Stimulated activated CD4-positive, alpha-beta T cell treated with anti-CD3 and anti-CD28 coated beads, Interleukin-4, amount 100 ng/mL, for 4 hours (primary cell): ENCODE measurements around the gene MAGI3.

ENCODE experiments used
- DNase-seq, 2 experiments: peaks; one replicate each; pipeline ENCODE4 v3.0.0-alpha.2; 2020

The MAGI3 gene

GRCh38 chr1:113663165-113663951, 273.0 kb downstream of the MAGI3 start:
- no peak for DNase-seq

GRCh38 chr1:113665071-113665470, 274.8 kb downstream of the MAGI3 start:
- DNase-seq = no peak

- DNase-seq = no peak
These were observed 275.8 kb downstream of the MAGI3 start for GRCh38 chr1:113666126-113666525.

GRCh38 chr1:113669988-113670387, 279.7 kb downstream of the MAGI3 start:
- DNase-seq = no peak

GRCh38 chr1:113670650-113671049, 280.3 kb downstream of the MAGI3 start:
- DNase-seq = no peak

GRCh38 chr1:113672491-113672890, 282.2 kb downstream of the MAGI3 start:
- DNase-seq = no peak

GRCh38 chr1:113674591-113674990, 284.3 kb downstream of the MAGI3 start:
- no peak for DNase-seq

- DNase-seq = no peak
These were observed 285.0 kb downstream of the MAGI3 start for GRCh38 chr1:113675302-113675701.

GRCh38 chr1:113676524-113676923, 286.2 kb downstream of the MAGI3 start:
- no peak for DNase-seq

GRCh38 chr1:113677250-113678158, 287.2 kb downstream of the MAGI3 start:
- DNase-seq = no peak

GRCh38 chr1:113678159-113678469, 287.8 kb downstream of the MAGI3 start:
- DNase-seq = no peak

- no peak for DNase-seq
These were observed 291.5 kb downstream of the MAGI3 start for GRCh38 chr1:113681596-113682337.

- DNase-seq = no peak
These were observed 293.3 kb downstream of the MAGI3 start for GRCh38 chr1:113683384-113684152.

GRCh38 chr1:113684153-113684541, 293.8 kb downstream of the MAGI3 start:
- DNase-seq = no peak

GRCh38 chr1:113686891-113687618, 296.7 kb downstream of the MAGI3 start:
- DNase-seq = no peak

- no peak for DNase-seq
These were observed 300.9 kb downstream of the MAGI3 start for GRCh38 chr1:113691184-113691583.

GRCh38 chr1:113692342-113692741, 302.0 kb downstream of the MAGI3 start:
- DNase-seq = no peak

- DNase-seq = no peak
These were observed 302.6 kb downstream of the MAGI3 start for GRCh38 chr1:113692824-113693431.

- no peak for DNase-seq
These were observed 304.6 kb downstream of the MAGI3 start for GRCh38 chr1:113694910-113695309.

GRCh38 chr1:113701429-113701828, 311.1 kb downstream of the MAGI3 start:
- no peak for DNase-seq

- no peak for DNase-seq
These were observed 324.4 kb downstream of the MAGI3 start for GRCh38 chr1:113714606-113715269.
